ENCODE data around the gene DPP6. TPM values are rescaled to one million over a fixed set of nuclear protein-coding genes. Genes with fewer than 3 reads are reported as not detected.

The DPP6 gene
- total RNA-seq, 1 donor from 2014 or later = 2.2 TPM

DNA sequence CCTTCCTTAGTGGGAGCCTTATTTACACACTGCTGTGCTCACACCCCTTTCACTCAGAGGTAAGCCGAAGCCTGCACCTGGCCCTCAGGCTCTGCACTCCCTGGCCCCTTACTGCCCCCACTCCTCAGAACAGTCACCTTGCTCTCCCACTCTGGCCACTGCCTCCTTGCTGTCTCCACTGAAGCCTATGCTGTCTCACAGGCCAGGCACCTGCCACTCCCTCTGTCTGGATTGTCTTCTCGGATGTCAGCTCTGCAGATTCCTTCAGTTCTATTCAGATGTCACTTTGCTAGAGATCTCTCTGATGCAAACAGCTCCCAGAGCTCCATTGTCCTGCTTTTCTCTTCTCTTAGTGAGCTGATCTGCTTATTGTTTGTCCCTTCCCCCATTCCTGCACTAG, 390.7 kb downstream of the DPP6 start:
- DNase-seq (ENCODE audit: low read depth, low spot score) = no peak
- Mint-ChIP-seq H3K27ac (ENCODE audit: unreplicated experiment) (no peak overlapping the region), H3K36me3 (ENCODE audit: low read depth) (peaks cover 2% of the 10 kb centered on the region), H3K4me1 (peaks cover 8% of the 10 kb centered on the region), H3K27me3 (ENCODE audit: low read depth) (no peaks in the 10 kb centered on the region), H3K4me3 (no peak overlapping the region), H3K9me3 (peaks cover 4% of the 10 kb centered on the region)
- TF ChIP-seq, protein P1, sequence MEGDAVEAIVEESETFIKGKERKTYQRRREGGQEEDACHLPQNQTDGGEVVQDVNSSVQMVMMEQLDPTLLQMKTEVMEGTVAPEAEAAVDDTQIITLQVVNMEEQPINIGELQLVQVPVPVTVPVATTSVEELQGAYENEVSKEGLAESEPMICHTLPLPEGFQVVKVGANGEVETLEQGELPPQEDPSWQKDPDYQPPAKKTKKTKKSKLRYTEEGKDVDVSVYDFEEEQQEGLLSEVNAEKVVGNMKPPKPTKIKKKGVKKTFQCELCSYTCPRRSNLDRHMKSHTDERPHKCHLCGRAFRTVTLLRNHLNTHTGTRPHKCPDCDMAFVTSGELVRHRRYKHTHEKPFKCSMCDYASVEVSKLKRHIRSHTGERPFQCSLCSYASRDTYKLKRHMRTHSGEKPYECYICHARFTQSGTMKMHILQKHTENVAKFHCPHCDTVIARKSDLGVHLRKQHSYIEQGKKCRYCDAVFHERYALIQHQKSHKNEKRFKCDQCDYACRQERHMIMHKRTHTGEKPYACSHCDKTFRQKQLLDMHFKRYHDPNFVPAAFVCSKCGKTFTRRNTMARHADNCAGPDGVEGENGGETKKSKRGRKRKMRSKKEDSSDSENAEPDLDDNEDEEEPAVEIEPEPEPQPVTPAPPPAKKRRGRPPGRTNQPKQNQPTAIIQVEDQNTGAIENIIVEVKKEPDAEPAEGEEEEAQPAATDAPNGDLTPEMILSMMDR (conservative IDR thresholded peaks at IDR 0.05) = no peak

- peaks cover 17% of the 10 kb centered on the region for H3K4me1 Mint-ChIP-seq
Measured at GRCh38 chr7:154450451-154450850, 398.3 kb downstream of the DPP6 start.

DNA sequence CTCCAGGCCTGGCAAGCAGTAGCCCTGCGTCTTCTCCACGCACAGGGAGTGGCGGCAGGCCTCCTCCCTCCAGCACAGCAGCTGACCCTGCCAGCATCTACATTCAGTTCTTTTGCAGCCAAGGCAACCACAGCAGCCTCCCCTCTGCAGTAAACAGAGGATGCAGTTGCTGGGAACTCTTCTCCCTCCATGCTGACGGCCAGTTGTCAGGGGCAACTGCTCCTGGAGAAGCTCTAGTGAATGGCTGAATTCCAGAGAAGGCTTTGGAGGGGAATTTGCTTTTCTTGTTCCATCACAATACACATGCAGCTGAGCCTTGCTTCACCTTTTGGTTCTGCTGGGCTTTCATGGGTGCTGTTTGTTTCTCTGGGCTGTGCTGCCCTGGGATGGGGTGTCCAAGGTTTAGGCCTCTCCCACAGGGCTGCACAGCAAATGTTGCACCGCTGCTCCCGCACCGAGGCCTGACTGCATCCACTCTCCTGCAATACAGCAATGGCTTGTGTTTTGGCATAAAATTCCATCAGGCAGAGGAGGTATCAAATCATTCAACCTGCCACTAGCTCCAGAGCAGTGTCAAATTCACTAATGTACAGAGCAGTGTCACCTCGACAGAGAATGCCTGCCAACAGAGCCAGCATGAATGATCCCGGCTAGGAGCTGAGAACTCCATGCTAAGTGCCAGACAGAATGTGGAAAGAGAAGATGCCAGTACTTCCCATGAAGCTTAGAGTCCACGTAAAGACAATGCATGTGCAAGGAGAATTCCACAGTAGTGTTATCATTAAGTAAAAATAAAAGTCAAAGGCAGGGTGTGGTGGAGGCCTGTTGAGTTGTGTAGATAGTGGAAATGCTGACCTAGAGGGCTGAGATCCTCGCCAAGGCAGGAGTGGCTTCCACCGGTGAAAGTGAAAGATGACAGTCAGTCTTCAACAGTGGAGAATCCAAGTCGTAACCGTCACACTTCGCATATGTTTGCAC, 399.6 kb downstream of the DPP6 start:
- Mint-ChIP-seq H3K4me3 (no peak overlapping the region), H3K27ac (ENCODE audit: unreplicated experiment) (peak overlapping the region; percentile 43), H3K27me3 (ENCODE audit: low read depth) (no peaks in the 10 kb centered on the region), H3K36me3 (ENCODE audit: low read depth) (no peaks in the 10 kb centered on the region), H3K4me1 (peaks cover 17% of the 10 kb centered on the region), H3K9me3 (no peaks in the 10 kb centered on the region)
- TF ChIP-seq, protein P1 (conservative IDR thresholded peaks at IDR 0.05) = no peak
- peak; percentile 15 for DNase-seq (ENCODE audit: low read depth, low spot score)

More at GRCh38 chr7:154450451-154450850, 398.3 kb downstream of the DPP6 start:
- no peak overlapping the region for H3K4me3 Mint-ChIP-seq
- no peaks in the 10 kb centered on the region for H3K27me3 Mint-ChIP-seq (ENCODE audit: low read depth)
- TF ChIP-seq, protein P1 (conservative IDR thresholded peaks at IDR 0.05) = no peak
- no peak overlapping the region for H3K27ac Mint-ChIP-seq (ENCODE audit: unreplicated experiment)
- H3K9me3 Mint-ChIP-seq = no peaks in the 10 kb centered on the region
- H3K36me3 Mint-ChIP-seq (ENCODE audit: low read depth) = no peaks in the 10 kb centered on the region
- DNase-seq (ENCODE audit: low read depth, low spot score) = no peak

DNA sequence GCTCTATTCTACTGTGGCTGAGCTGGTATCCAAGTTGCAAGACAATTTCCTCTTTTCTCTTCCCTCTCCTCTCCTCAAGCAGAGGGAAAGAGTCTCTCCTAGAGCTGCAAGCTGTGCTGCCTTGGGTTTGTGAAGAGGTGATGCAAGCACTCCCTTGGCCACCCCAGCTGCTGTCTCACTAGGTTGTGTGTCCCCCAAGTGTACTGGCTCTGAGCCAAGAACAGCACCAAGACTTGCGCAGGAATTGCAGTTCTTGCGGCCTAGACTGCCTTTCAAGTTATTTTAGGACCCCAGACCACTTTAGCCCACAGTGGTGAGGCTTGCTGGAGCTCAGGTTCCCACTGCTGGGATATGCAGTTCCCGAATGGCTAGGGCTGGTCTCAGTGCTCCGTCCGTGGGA, 411.6 kb downstream of the DPP6 start:
- TF ChIP-seq, protein P1 (conservative IDR thresholded peaks at IDR 0.05) = no peak
- DNase-seq (ENCODE audit: low read depth, low spot score) = no peak
- Mint-ChIP-seq H3K4me3 (no peak overlapping the region), H3K4me1 (no peaks in the 10 kb centered on the region), H3K36me3 (ENCODE audit: low read depth) (no peaks in the 10 kb centered on the region), H3K9me3 (no peaks in the 10 kb centered on the region), H3K27me3 (ENCODE audit: low read depth) (no peaks in the 10 kb centered on the region), H3K27ac (ENCODE audit: unreplicated experiment) (no peak overlapping the region)

DNA sequence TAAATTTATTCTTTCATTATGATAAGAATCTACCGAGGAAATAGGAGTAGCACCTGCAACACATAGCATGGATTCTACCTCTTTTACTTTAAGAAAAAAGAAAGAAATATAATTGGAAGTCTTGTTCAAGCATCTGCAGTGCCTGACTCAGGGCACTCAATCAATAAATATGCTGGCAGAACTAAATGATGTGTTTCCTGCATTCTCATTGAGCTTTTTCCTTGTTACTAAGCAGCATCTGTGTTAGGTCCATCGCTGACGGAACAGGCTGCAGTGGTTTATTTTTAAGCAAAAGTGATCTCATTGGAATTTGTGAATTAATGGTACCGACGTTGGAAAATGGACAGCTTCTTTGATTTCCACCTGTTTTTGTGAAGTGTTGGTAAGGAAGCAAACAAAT, 417.5 kb downstream of the DPP6 start:
- Mint-ChIP-seq H3K27ac (ENCODE audit: unreplicated experiment) (no peak overlapping the region), H3K36me3 (ENCODE audit: low read depth) (no peaks in the 10 kb centered on the region), H3K4me1 (no peaks in the 10 kb centered on the region), H3K9me3 (no peaks in the 10 kb centered on the region), H3K4me3 (no peak overlapping the region), H3K27me3 (ENCODE audit: low read depth) (peaks cover 16% of the 10 kb centered on the region)
- TF ChIP-seq, protein P1 (conservative IDR thresholded peaks at IDR 0.05) = no peak
- DNase-seq (ENCODE audit: low read depth, low spot score) = no peak
